Measurements from ENCODE around the gene SPACA4. TPM values are rescaled to one million over a fixed set of nuclear protein-coding genes. Genes with fewer than 3 reads are reported as not detected.

Gene SPACA4
- total RNA-seq, 1 donor from 2014 or later, result under 0.01 TPM

- no peak for FAIRE-seq
- H3K36me3 ChIP-seq (ENCODE audit: control insufficient read depth, insufficient read depth, low read length), result no peaks in the 10 kb centered on the region
- DNase-seq (ENCODE audit: low read depth), result no peak
- H3K4me3 ChIP-seq (ENCODE audit: low read depth, low read length), result no peak overlapping the region
- TF ChIP-seq, protein P1, sequence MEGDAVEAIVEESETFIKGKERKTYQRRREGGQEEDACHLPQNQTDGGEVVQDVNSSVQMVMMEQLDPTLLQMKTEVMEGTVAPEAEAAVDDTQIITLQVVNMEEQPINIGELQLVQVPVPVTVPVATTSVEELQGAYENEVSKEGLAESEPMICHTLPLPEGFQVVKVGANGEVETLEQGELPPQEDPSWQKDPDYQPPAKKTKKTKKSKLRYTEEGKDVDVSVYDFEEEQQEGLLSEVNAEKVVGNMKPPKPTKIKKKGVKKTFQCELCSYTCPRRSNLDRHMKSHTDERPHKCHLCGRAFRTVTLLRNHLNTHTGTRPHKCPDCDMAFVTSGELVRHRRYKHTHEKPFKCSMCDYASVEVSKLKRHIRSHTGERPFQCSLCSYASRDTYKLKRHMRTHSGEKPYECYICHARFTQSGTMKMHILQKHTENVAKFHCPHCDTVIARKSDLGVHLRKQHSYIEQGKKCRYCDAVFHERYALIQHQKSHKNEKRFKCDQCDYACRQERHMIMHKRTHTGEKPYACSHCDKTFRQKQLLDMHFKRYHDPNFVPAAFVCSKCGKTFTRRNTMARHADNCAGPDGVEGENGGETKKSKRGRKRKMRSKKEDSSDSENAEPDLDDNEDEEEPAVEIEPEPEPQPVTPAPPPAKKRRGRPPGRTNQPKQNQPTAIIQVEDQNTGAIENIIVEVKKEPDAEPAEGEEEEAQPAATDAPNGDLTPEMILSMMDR (IDR thresholded peaks at IDR 0.05; ENCODE audit: insufficient read depth, low read length, severe bottlenecking), result no peak
- no peaks in the 10 kb centered on the region for H3K27me3 ChIP-seq (ENCODE audit: control insufficient read depth, insufficient read depth, low read length)
These were observed 7.4 kb upstream of the SPACA4 start for GRCh38 chr19:48598996-48599700.

GRCh38 chr19:48600679-48601417 lies 5.7 kb upstream of the SPACA4 start:
- Histone ChIP-seq H3K36me3 (ENCODE audit: control insufficient read depth, insufficient read depth, low read length) (no peaks in the 10 kb centered on the region), H3K4me3 (ENCODE audit: low read depth, low read length) (no peak overlapping the region), H3K27me3 (ENCODE audit: control insufficient read depth, insufficient read depth, low read length) (no peaks in the 10 kb centered on the region)
- TF ChIP-seq, protein P1 (IDR thresholded peaks at IDR 0.05; ENCODE audit: insufficient read depth, low read length, severe bottlenecking), result no peak
- FAIRE-seq, result no peak
- DNase-seq (ENCODE audit: low read depth), result no peak

DNA sequence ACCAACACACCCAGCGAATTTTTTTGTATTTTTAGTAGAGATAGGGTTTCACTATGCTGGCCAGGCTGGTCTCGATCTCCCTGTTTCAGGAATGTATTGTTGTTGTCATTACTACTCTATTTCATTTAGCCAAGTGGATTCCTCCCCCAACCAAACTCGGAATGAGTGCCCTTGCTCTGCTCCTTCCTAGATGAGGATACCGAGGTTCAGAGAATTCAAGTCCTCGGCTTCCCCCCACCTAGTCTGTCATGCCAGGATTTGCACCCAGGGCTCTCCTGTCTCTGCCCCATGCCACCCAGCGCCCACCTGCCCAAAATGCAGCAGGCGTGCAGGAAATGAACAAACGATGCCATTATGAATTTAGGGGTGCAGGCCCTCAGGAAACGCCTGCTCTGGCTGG lies 3.5 kb upstream of the SPACA4 start:
- H3K27me3 ChIP-seq (ENCODE audit: control insufficient read depth, insufficient read depth, low read length), result no peaks in the 10 kb centered on the region
- DNase-seq (ENCODE audit: low read depth) (no peak), FAIRE-seq (no peak)
- H3K36me3 ChIP-seq (ENCODE audit: control insufficient read depth, insufficient read depth, low read length), result no peaks in the 10 kb centered on the region
- TF ChIP-seq, protein P1 (IDR thresholded peaks at IDR 0.05; ENCODE audit: insufficient read depth, low read length, severe bottlenecking), result no peak
- H3K4me3 ChIP-seq (ENCODE audit: low read depth, low read length), result no peak overlapping the region

GRCh38 chr19:48603449-48603848 lies 3.1 kb upstream of the SPACA4 start:
- no peak for FAIRE-seq
- Histone ChIP-seq H3K36me3 (ENCODE audit: control insufficient read depth, insufficient read depth, low read length) (no peaks in the 10 kb centered on the region), H3K4me3 (ENCODE audit: low read depth, low read length) (no peak overlapping the region), H3K27me3 (ENCODE audit: control insufficient read depth, insufficient read depth, low read length) (no peaks in the 10 kb centered on the region)
- TF ChIP-seq, protein P1 (IDR thresholded peaks at IDR 0.05; ENCODE audit: insufficient read depth, low read length, severe bottlenecking), result no peak
- no peak for DNase-seq (ENCODE audit: low read depth)

DNA sequence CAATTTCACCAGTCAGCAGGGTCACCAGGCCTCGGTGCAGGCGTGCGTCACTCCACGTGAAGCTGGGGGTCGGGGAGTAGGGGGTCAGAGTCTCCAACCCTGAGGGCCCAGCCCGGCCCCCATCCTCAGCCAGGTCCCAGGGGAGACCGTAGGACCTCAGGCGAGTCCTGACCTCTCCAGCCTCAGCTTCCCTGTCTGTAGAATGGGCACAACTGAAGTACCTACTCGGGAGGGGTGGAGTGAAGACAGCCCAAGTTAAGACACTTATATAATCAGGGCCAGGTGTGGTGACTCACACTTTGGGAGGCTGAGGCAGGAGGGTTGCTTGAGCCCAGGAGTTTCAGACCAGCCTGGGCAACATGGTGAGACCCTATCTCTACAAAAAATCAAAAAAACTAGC lies 2.7 kb upstream of the SPACA4 start:
- TF ChIP-seq, protein P1 (IDR thresholded peaks at IDR 0.05; ENCODE audit: insufficient read depth, low read length, severe bottlenecking), result no peak
- H3K36me3 ChIP-seq (ENCODE audit: control insufficient read depth, insufficient read depth, low read length), result no peaks in the 10 kb centered on the region
- no peak overlapping the region for H3K4me3 ChIP-seq (ENCODE audit: low read depth, low read length)
- no peaks in the 10 kb centered on the region for H3K27me3 ChIP-seq (ENCODE audit: control insufficient read depth, insufficient read depth, low read length)
- FAIRE-seq (no peak), DNase-seq (ENCODE audit: low read depth) (no peak)

All from bronchial epithelial cell (primary cell).